Adrenal gland (tissue), 12 donors: ENCODE data around the gene LKAAEAR1. TPM values are rescaled to one million over a fixed set of nuclear protein-coding genes. Genes with fewer than 3 reads are reported as not detected.

ENCODE experiments used
- DNase-seq, 7 donors: peaks; one replicate each; pipeline ENCODE4 v3.0.0-alpha.2; 2019 to 2020
- H3K27ac ChIP-seq, 5 donors: fragments of 200-600 bp; sonication (generic) in 4 of 5; 1 replicate in 3 of 5; 2 replicates in 2 of 5; pipeline versions ENCODE4 v1.5.1 to v1.8.0; 2016 to 2020; ENCODE audit warnings: mild to moderate bottlenecking in 1 of 5
- H3K27me3 ChIP-seq: fragments of 200-600 bp; 2 replicates; pipeline ENCODE4 v1.8.0; 2021
- H3K36me3 ChIP-seq, 2 donors: fragments of 200-600 bp; replicated peaks in 1 of 2; 1 replicate in 1 of 2; 2 replicates in 1 of 2; pipeline versions ENCODE4 v1.5.1 to v1.8.0; 2018 to 2022
- H3K4me1 ChIP-seq, 2 donors: fragments of 200-600 bp; replicated peaks in 1 of 2; 1 replicate in 1 of 2; 2 replicates in 1 of 2; pipeline versions ENCODE4 v1.5.1 to v1.8.0; 2018 to 2021
- H3K4me3 ChIP-seq, 4 donors: fragments of 200-600 bp; sonication (generic) in 3 of 4; one replicate each; pipeline ENCODE4 v1.5.1; 2016 to 2018
- H3K9me3 ChIP-seq, 3 donors: fragments of 200-600 bp; sonication (generic) in 1 of 3; replicated peaks in 1 of 3; 1 replicate in 2 of 3; 2 replicates in 1 of 3; pipeline versions ENCODE4 v1.5.1 to v1.8.0; 2016 to 2021
- CTCF ChIP-seq, 6 experiments: fragments of 450-650 bp in 4 of 6; fragments of 200-600 bp in 2 of 6; sonication (generic) in 1 of 6; IDR thresholded peaks; 1 replicate in 5 of 6; 2 replicates in 1 of 6; pipeline versions ENCODE4 v1.5.1 to v1.8.0; 2016 to 2021; ENCODE audit warnings: antibody characterized with exemption in 6 of 6, mild to moderate bottlenecking in 2 of 6, moderate library complexity in 1 of 6
- POLR2A ChIP-seq, 2 donors: fragments of 450-650 bp; IDR thresholded peaks; one replicate each; pipeline ENCODE4 v1.6.1; 2017; ENCODE audit warnings: antibody characterized with exemption in 2 of 2, mild to moderate bottlenecking in 2 of 2, moderate library complexity in 1 of 2
- WGBS, 4 donors: extraction: QIAGEN DNeasy Blood & Tissue Kit in 2 of 4; methylation state at CpG; one replicate each; pipeline versions ENCODE4 v1.1.5 to v1.1.7; 2013 to 2017; 5-methylcytosine and 5-hydroxymethylcytosine counted together
- intact Hi-C, 2 donors: fragments of 100-400 bp; cut with DNase I; formaldehyde crosslinking; loops; one replicate each; pipeline versions ENCODE4 v1.14.1 to v1.15.0; 2022 to 2023
- polyA plus RNA-seq, 3 donors: library from polyadenylated mRNA; stranded (reverse); fragments of 200-250 nt in 2 of 3; fragments of 350-450 nt in 1 of 3; fragmentation: Illumina TruSeq in 1 of 3; extraction: RNeasy Lipid Tissue Mini Kit (QIAGEN cat#74804) in 1 of 3; gene quantifications; one replicate each; pipeline ENCODE4 v1.2.3, GENCODE V29; 2013 to 2014
- total RNA-seq, 9 donors: library from RNA; depleted of rRNA in 4 of 9; stranded (reverse); fragments of >200 nt in 4 of 9; fragments of 120-200 nt in 1 of 9; fragmentation: NEBNext Ultra II Directional in 1 of 9; extraction: Animal tissue kit (Norgen Biotek cat#: 25700) in 1 of 9; gene quantifications; one replicate each; pipeline versions ENCODE4 v1.1.0 to v1.2.4, GENCODE V29; 2013 to 2023
- donor health status: healthy with polysubstance abuse.
- donor health status: Bipolar disorder and iron deficiency.
- donor health status: DM: yes; HTN: yes; CAD: no.
- donor health status: DM: no; HTN: no; CAD: no.
- donor health status: DM: no; HTN: no; CAD: no.
- donor health status: DM: yes; HTN: yes; CAD: no.

The LKAAEAR1 gene
- total and polyA plus RNA-seq, 12 donors: 0.28 to 1.2 (median 1.1) TPM; not detected in 9

GRCh38 chr20:64074184-64074789, 9.9 kb downstream of the LKAAEAR1 start:
- Histone ChIP-seq H3K4me3 (no peak overlapping the region), H3K27ac (no peak overlapping the region), H3K27me3 (no peaks in the 10 kb centered on the region), H3K9me3 (no peaks in the 10 kb centered on the region), H3K4me1 (peaks cover 5 to 10% of the 10 kb centered on the region in 2 donors), H3K36me3 (peaks cover 0 to 16% of the 10 kb centered on the region in 2 donors)
- DNase-seq: no peak
- intact Hi-C loops: no loop called here
- WGBS, 4 donors: 92 to 95% (median 93%) methylated on average over 16 to 28 of the region's 28 CpGs
- no peak for TF ChIP-seq POLR2A (IDR thresholded peaks at IDR 0.05)
- no peak for TF ChIP-seq CTCF (IDR thresholded peaks at IDR 0.05)

GRCh38 chr20:64073476-64074183, 10.6 kb downstream of the LKAAEAR1 start:
- 92 to 95% (median 94%) methylated on average over 5 to 37 of the region's 37 CpGs for WGBS, 4 donors
- no peak for DNase-seq
- no peak overlapping the region for H3K4me3 ChIP-seq
- H3K27me3 ChIP-seq: no peaks in the 10 kb centered on the region
- intact Hi-C loops: no loop called here
- H3K27ac ChIP-seq: no peak overlapping the region
- H3K36me3 ChIP-seq: peaks cover 0 to 16% of the 10 kb centered on the region in 2 donors
- no peak for TF ChIP-seq POLR2A (IDR thresholded peaks at IDR 0.05)
- H3K9me3 ChIP-seq: no peaks in the 10 kb centered on the region
- peaks cover 0 to 3% of the 10 kb centered on the region in 2 donors for H3K4me1 ChIP-seq

- Histone ChIP-seq H3K9me3 (no peaks in the 10 kb centered on the region), H3K36me3 (peaks cover 0 to 16% of the 10 kb centered on the region in 2 donors), H3K27me3 (no peaks in the 10 kb centered on the region), H3K4me1 (no peaks in the 10 kb centered on the region), H3K4me3 (no peak overlapping the region), H3K27ac (no peak overlapping the region)
- TF ChIP-seq POLR2A (IDR thresholded peaks at IDR 0.05) (no peak), CTCF (IDR thresholded peaks at IDR 0.05) (no peak)
- 86 to 93% (median 89%) methylated on average over 3 to 14 of the region's 14 CpGs for WGBS, 4 donors
- intact Hi-C loops: no loop called here
- DNase-seq: no peak
These were observed 11.6 kb downstream of the LKAAEAR1 start for GRCh38 chr20:64072498-64073063.

- TF ChIP-seq CTCF (IDR thresholded peaks at IDR 0.05): no peak
- TF ChIP-seq POLR2A (IDR thresholded peaks at IDR 0.05): no peak
- no peak for DNase-seq
- Histone ChIP-seq H3K27me3 (no peaks in the 10 kb centered on the region), H3K4me3 (no peak overlapping the region), H3K4me1 (no peaks in the 10 kb centered on the region), H3K9me3 (no peaks in the 10 kb centered on the region), H3K36me3 (peaks cover 0 to 16% of the 10 kb centered on the region in 2 donors), H3K27ac (no peak overlapping the region)
- intact Hi-C loops: no loop called here
- 84 to 93% (median 90%) methylated on average over 20 to 30 of the region's 30 CpGs for WGBS, 4 donors
These were observed 12.6 kb downstream of the LKAAEAR1 start for GRCh38 chr20:64071341-64072332.
